ENCODE measurements around the gene LRPPRC. TPM values are rescaled to one million over a fixed set of nuclear protein-coding genes. Genes with fewer than 3 reads are reported as not detected.

The LRPPRC gene
- polyA plus RNA-seq, 1 of the 3 experiments (the other 2 are of a cell fraction) = 31.4 TPM

DNA sequence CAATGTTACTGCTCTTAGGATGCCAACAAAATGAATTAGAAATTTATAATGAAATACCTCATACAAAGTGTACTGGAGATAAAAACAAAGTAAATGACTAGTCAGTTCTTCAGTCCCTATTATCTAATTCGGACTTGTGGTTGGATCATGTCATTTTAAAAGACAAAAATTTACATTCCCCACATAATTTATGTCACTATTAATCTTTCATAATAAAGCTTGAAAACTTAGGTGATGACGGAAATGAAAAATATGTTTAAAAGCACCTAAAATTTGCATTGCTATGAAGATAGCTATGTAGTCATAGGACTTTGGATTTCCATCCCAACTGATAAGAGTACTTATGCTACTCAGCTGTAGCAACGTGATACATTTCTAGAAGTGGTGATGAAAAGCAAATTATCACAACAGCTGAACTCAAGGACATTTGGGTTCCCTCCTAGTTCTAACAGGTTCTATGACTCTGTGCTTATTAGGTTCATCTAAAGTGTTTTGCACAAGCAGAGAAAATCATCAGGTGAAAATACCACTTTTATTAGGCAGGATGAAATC is 58.4 kb downstream of the LRPPRC start:
- H3K27me3 ChIP-seq (ENCODE audit: insufficient read depth) = no peaks in the 10 kb centered on the region
- peaks cover 10% of the 10 kb centered on the region; the same call in 1 of the 2 replicates for H3K79me2 ChIP-seq (ENCODE audit: insufficient read depth)
- ChIA-PET CTCF (interaction anchor here (0.7 to 7.1 kb wide), 4 partner anchors 12 to 59 kb away, joined by 3 to 34 read pairs (median 14); no protein-coding TSS in a partner anchor), POLR2A (no interaction called here)
- no peaks in the 10 kb centered on the region for H4K20me1 ChIP-seq (ENCODE audit: insufficient read depth)
- H3F3A ChIP-seq (replicated peaks; ENCODE audit: insufficient read depth) = no peaks in the 10 kb centered on the region
- peaks cover 5 to 24% of the 10 kb centered on the region in 2 experiments; a peak in 3 of 4 replicates for H3K4me1 ChIP-seq (ENCODE audit: control insufficient read depth in 1 of 2, insufficient read depth in 2 of 2, low read depth in 1 of 2, low read length in 1 of 2)
- no peak overlapping the region for H2AFZ ChIP-seq (ENCODE audit: low read depth)
- H3K36me3 ChIP-seq (replicated peaks in 1 of 2; ENCODE audit: control insufficient read depth in 1 of 2, insufficient read depth in 2 of 2, low read length in 1 of 2) = peaks cover 64 to 79% of the 10 kb centered on the region in 2 experiments
- no peak overlapping the region for H3K4me2 ChIP-seq
- TF ChIP-seq TCF12 (IDR thresholded peaks at IDR 0.05) = no peak
- no peak for TF ChIP-seq YY1 (IDR thresholded peaks at IDR 0.05; ENCODE audit: low read depth)
- H3K9me2 ChIP-seq = no peaks in the 10 kb centered on the region
- no peak overlapping the region for H3K4me3 ChIP-seq (ENCODE audit: low read depth in 2 of 2, low read length in 1 of 2)
- no peaks in the 10 kb centered on the region for H3K9me3 ChIP-seq
- H3K27ac ChIP-seq (ENCODE audit: low read depth in 2 of 2, low read length in 1 of 2) = no peak overlapping the region
- DNase-seq = no peak
- 90% methylated on average over 3 of the region's 3 CpGs for WGBS (ENCODE audit: low lambda C conversion rate)
- no peak overlapping the region for H3K9ac ChIP-seq

- H3K36me3 ChIP-seq (replicated peaks in 1 of 2; ENCODE audit: control insufficient read depth in 1 of 2, insufficient read depth in 2 of 2, low read length in 1 of 2) = peaks cover 62 to 72% of the 10 kb centered on the region in 2 experiments
- H3K4me3 ChIP-seq (ENCODE audit: low read depth in 2 of 2, low read length in 1 of 2) = no peak overlapping the region
- peaks cover 3 to 5% of the 10 kb centered on the region in 2 experiments; a peak in 3 of 4 replicates for H3K4me1 ChIP-seq (ENCODE audit: control insufficient read depth in 1 of 2, insufficient read depth in 2 of 2, low read depth in 1 of 2, low read length in 1 of 2)
- no peak overlapping the region; a peak in 1 of 4 replicates for H3K27ac ChIP-seq (ENCODE audit: low read depth in 2 of 2, low read length in 1 of 2)
- H4K20me1 ChIP-seq (ENCODE audit: insufficient read depth) = no peaks in the 10 kb centered on the region
- H3K27me3 ChIP-seq (ENCODE audit: insufficient read depth) = no peaks in the 10 kb centered on the region
- H3K9ac ChIP-seq = no peak overlapping the region
- ChIA-PET CTCF (interaction anchor here (0.6 to 7.1 kb wide), 7 partner anchors 12 to 245 kb away, joined by 3 to 34 read pairs (median 3); no protein-coding TSS in a partner anchor), POLR2A (no interaction called here)
- DNase-seq = no peak
- no peaks in the 10 kb centered on the region for H3K9me2 ChIP-seq
- no peaks in the 10 kb centered on the region for H3F3A ChIP-seq (replicated peaks; ENCODE audit: insufficient read depth)
- no peak overlapping the region for H3K4me2 ChIP-seq
- 86% methylated on average over 4 of the region's 4 CpGs for WGBS (ENCODE audit: low lambda C conversion rate)
- H3K9me3 ChIP-seq = no peaks in the 10 kb centered on the region
- peaks cover 10% of the 10 kb centered on the region; the same call in 1 of the 2 replicates for H3K79me2 ChIP-seq (ENCODE audit: insufficient read depth)
- no peak for TF ChIP-seq TAF1 (IDR thresholded peaks at IDR 0.05; ENCODE audit: borderline replicate concordance, low read depth, low read length)
- no peak for TF ChIP-seq MEF2A (IDR thresholded peaks at IDR 0.05; ENCODE audit: borderline replicate concordance, low read depth)
- no peak for TF ChIP-seq JUND (IDR thresholded peaks at IDR 0.05)
- TF ChIP-seq FOXM1 (IDR thresholded peaks at IDR 0.05; ENCODE audit: low read depth) = no peak
- no peak for TF ChIP-seq SMC3 (IDR thresholded peaks at IDR 0.05; ENCODE audit: low read depth, low read length)
- no peak for TF ChIP-seq MAX (IDR thresholded peaks at IDR 0.05; ENCODE audit: low read depth)
- TF ChIP-seq USF1 (IDR thresholded peaks at IDR 0.05; ENCODE audit: borderline replicate concordance, low read depth) = no peak
- TF ChIP-seq, protein P1, sequence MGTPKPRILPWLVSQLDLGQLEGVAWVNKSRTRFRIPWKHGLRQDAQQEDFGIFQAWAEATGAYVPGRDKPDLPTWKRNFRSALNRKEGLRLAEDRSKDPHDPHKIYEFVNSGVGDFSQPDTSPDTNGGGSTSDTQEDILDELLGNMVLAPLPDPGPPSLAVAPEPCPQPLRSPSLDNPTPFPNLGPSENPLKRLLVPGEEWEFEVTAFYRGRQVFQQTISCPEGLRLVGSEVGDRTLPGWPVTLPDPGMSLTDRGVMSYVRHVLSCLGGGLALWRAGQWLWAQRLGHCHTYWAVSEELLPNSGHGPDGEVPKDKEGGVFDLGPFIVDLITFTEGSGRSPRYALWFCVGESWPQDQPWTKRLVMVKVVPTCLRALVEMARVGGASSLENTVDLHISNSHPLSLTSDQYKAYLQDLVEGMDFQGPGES (IDR thresholded peaks at IDR 0.05; ENCODE audit: low read depth, low read length) = no peak
- no peak for TF ChIP-seq RFX5 (IDR thresholded peaks at IDR 0.05; ENCODE audit: low read length)
- TF ChIP-seq CTCF (IDR thresholded peaks at IDR 0.05) = no peak
- no peak for TF ChIP-seq MXI1 (IDR thresholded peaks at IDR 0.05; ENCODE audit: low read depth, low read length)
- no peak for TF ChIP-seq GABPA (IDR thresholded peaks at IDR 0.05; ENCODE audit: low read depth)
- no peak for TF ChIP-seq FOXJ3 (CRISPR knock-in tag; IDR thresholded peaks at IDR 0.05)
- TF ChIP-seq POLR2AphosphoS5 (IDR thresholded peaks at IDR 0.05; ENCODE audit: low read depth, low read length) = no peak
- TF ChIP-seq EP300 (IDR thresholded peaks at IDR 0.05; ENCODE audit: borderline replicate concordance in 1 of 2, low read depth in 1 of 2, low read length in 1 of 2) = no peak
- no peak for TF ChIP-seq GATA2 (CRISPR knock-in tag; IDR thresholded peaks at IDR 0.05)
- TF ChIP-seq CHD2 (IDR thresholded peaks at IDR 0.05; ENCODE audit: low read length, partially characterized antibody) = no peak
- TF ChIP-seq RAD21 (IDR thresholded peaks at IDR 0.05; ENCODE audit: low read length) = no peak
- no peak for TF ChIP-seq RCOR1 (IDR thresholded peaks at IDR 0.05; ENCODE audit: low read length)
- no peak for TF ChIP-seq RXRA (IDR thresholded peaks at IDR 0.05; ENCODE audit: borderline replicate concordance, low read depth)
- no peak overlapping the region for H2AFZ ChIP-seq (ENCODE audit: low read depth)
Measured at GRCh38 chr2:43934567-43934966, 61.2 kb downstream of the LRPPRC start.

Measured in SK-N-SH (cell line).